Measurements from ENCODE around the gene SMG9. TPM values are rescaled to one million over a fixed set of nuclear protein-coding genes. Genes with fewer than 3 reads are reported as not detected.

Gene SMG9
- total RNA-seq, 1 experiment from 2014 or later, result 49.9 TPM

- H3K27ac ChIP-seq (ENCODE audit: low read length), result no peak overlapping the region
- H3K36me3 ChIP-seq (ENCODE audit: control insufficient read depth, insufficient read depth, low read length), result no peaks in the 10 kb centered on the region
- no peak for ATAC-seq
- H3K4me3 ChIP-seq (ENCODE audit: low read depth in 2 of 2, low read length in 2 of 2), result no peak overlapping the region
- no TSS peak for BruUV-seq (replicated peaks)
- H3K27me3 ChIP-seq (ENCODE audit: control insufficient read depth, insufficient read depth, low read length), result no peaks in the 10 kb centered on the region
- no peak for DNase-seq (ENCODE audit: low read depth, low spot score)
- H3K4me1 ChIP-seq (ENCODE audit: control insufficient read depth, insufficient read depth, low read length), result no peaks in the 10 kb centered on the region
- TF ChIP-seq REST (IDR thresholded peaks at IDR 0.05; ENCODE audit: insufficient read depth in 1 of 2, low read depth in 2 of 2, low read length in 1 of 2) (no peak), TCF7L2 (IDR thresholded peaks at IDR 0.05; ENCODE audit: low read depth, low read length) (no peak), CTCF (IDR thresholded peaks at IDR 0.05) (no peak), POLR2AphosphoS5 (IDR thresholded peaks at IDR 0.05; ENCODE audit: low read depth, low read length) (no peak), SIN3A (IDR thresholded peaks at IDR 0.05; ENCODE audit: borderline replicate concordance, insufficient read depth, low read depth, low read length) (no peak)
- ChIA-PET CTCF (no interaction called here), POLR2A (no interaction called here)
- in situ Hi-C loops (cut with HindIII; ENCODE audit: low pct_unique_long_range_greater_than_20kb, low sequenced_read_pairs), result no loop called here
- no peaks in the 10 kb centered on the region for H3K9me3 ChIP-seq (ENCODE audit: control insufficient read depth, insufficient read depth, low read depth, low read length)
- intact Hi-C loops (cut with micrococcal nuclease; ENCODE audit: unreplicated experiment), result no loop called here
Observed at GRCh38 chr19:43684326-43684725, 70.4 kb downstream of the SMG9 start.

- Histone ChIP-seq H3K9me3 (ENCODE audit: control insufficient read depth, insufficient read depth, low read depth, low read length) (no peaks in the 10 kb centered on the region), H3K4me3 (ENCODE audit: low read depth in 2 of 2, low read length in 2 of 2) (no peak overlapping the region), H3K36me3 (ENCODE audit: control insufficient read depth, insufficient read depth, low read length) (no peaks in the 10 kb centered on the region), H3K27ac (ENCODE audit: low read length) (no peak overlapping the region), H3K4me1 (ENCODE audit: control insufficient read depth, insufficient read depth, low read length) (no peaks in the 10 kb centered on the region), H3K27me3 (ENCODE audit: control insufficient read depth, insufficient read depth, low read length) (no peaks in the 10 kb centered on the region)
- BruUV-seq (replicated peaks), result no TSS peak
- POLR2A ChIA-PET, result no interaction called here
- no peak for DNase-seq (ENCODE audit: low read depth, low spot score)
- TF ChIP-seq TCF7L2 (IDR thresholded peaks at IDR 0.05; ENCODE audit: low read depth, low read length) (no peak), REST (IDR thresholded peaks at IDR 0.05; ENCODE audit: insufficient read depth in 1 of 2, low read depth in 2 of 2, low read length in 1 of 2) (no peak), CTCF (IDR thresholded peaks at IDR 0.05) (no peak), SIN3A (IDR thresholded peaks at IDR 0.05; ENCODE audit: borderline replicate concordance, insufficient read depth, low read depth, low read length) (no peak), POLR2AphosphoS5 (IDR thresholded peaks at IDR 0.05; ENCODE audit: low read depth, low read length) (no peak)
- intact Hi-C loops (cut with micrococcal nuclease; ENCODE audit: unreplicated experiment), result no loop called here
- ATAC-seq, result no peak
- CTCF ChIA-PET, result no interaction called here
- in situ Hi-C loops (cut with HindIII; ENCODE audit: low pct_unique_long_range_greater_than_20kb, low sequenced_read_pairs), result no loop called here
Observed at GRCh38 chr19:43683905-43684304, 70.9 kb downstream of the SMG9 start.
